GM12878 (cell line): ENCODE results near the gene UBAP1L. TPM values are rescaled to one million over a fixed set of nuclear protein-coding genes. Genes with fewer than 3 reads are reported as not detected.

ENCODE experiments used
- EZH2 ChIP-seq: IDR thresholded peaks from 2 replicates; pipeline ENCODE4 v1.6.1; 2012; ENCODE audit warnings: low read depth, mild to moderate bottlenecking, control low read depth, inconsistent platforms, low read length, borderline replicate concordance; ENCODE audit not compliant: control insufficient read depth
- NR2C2 ChIP-seq: IDR thresholded peaks from 2 replicates; pipeline ENCODE4 v1.6.1; 2011; ENCODE audit warnings: borderline replicate concordance, low read depth; ENCODE audit not compliant: control insufficient read depth, insufficient read length
- POLR2A ChIP-seq: IDR thresholded peaks from 2 replicates; pipeline ENCODE4 v1.6.1; 2011; ENCODE audit warnings: low read depth, mild to moderate bottlenecking, low read length
- ZBTB4 ChIP-seq: fragments of 450-650 bp; formaldehyde crosslinking; IDR thresholded peaks from 2 replicates; pipeline ENCODE4 v1.4.0; 2022; ENCODE audit warnings: mild to moderate bottlenecking, moderate library complexity
- polyA plus RNA-seq, 11 experiments: library from polyadenylated mRNA; depleted of rRNA in 4 of 11; unstranded in 6 of 11; stranded (reverse) in 5 of 11; fragments of >200 nt; fragmentation: Nextera tagmentation in 4 of 11; fragmentation: Illumina TruSeq in 1 of 11; extraction: Ambion mirVana in 4 of 11; extraction: Trizol in 1 of 11; gene quantifications; 1 replicate in 1 of 11; 2 replicates in 10 of 11; pipeline versions ENCODE4 v1.2.1 to v1.2.3, GENCODE V29; 2011 to 2016; ENCODE audit warnings: inconsistent platforms in 2 of 11, missing spikeins in 2 of 11, low read depth in 1 of 11
- total RNA-seq, 4 experiments: library from RNA; depleted of rRNA in 3 of 4; stranded (reverse); fragments of >200 nt in 3 of 4; fragmentation: Illumina TruSeq in 1 of 4; extraction: Trizol in 1 of 4; gene quantifications; 2 replicates each; pipeline versions ENCODE4 v1.2.1 to v1.2.3, GENCODE V29; 2013 to 2021
- TF ChIP-seq, protein P1 (sequence below): fragments of 450-650 bp; IDR thresholded peaks from 2 replicates; pipeline ENCODE4 v1.6.1; 2016; ENCODE audit warnings: mild to moderate bottlenecking
- TF ChIP-seq, protein P2 (sequence below): fragments of 450-650 bp; IDR thresholded peaks from 2 replicates; pipeline ENCODE4 v1.6.1; 2017; ENCODE audit warnings: mild to moderate bottlenecking, moderate library complexity

Gene UBAP1L
- total and polyA plus RNA-seq, 10 of the 15 experiments (the other 5 are each of a cell fraction or from before 2014, with no cell fraction given), result 0.03 to 2.6 (median 1.0) TPM

DNA sequence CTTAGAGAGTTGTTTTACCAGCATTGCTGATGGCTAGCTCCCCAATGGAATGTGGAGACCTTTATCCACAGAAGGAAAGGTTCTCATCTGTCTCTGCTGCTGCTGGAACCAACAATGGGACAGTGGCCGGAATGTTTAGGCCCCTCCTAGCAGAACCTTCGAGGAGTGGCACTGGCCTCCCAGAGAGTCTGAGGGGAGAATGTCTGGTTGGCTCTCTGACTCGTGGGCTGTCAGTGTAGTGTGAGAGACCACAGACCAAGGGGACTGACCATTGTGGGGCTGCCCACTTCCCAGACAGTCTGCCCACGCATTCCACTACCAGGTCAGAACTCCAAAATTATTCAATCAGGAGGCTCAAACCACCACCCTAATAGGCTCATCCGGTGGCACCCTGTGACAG is 52.3 kb downstream of the UBAP1L start (continued):
- TF ChIP-seq, protein P1, sequence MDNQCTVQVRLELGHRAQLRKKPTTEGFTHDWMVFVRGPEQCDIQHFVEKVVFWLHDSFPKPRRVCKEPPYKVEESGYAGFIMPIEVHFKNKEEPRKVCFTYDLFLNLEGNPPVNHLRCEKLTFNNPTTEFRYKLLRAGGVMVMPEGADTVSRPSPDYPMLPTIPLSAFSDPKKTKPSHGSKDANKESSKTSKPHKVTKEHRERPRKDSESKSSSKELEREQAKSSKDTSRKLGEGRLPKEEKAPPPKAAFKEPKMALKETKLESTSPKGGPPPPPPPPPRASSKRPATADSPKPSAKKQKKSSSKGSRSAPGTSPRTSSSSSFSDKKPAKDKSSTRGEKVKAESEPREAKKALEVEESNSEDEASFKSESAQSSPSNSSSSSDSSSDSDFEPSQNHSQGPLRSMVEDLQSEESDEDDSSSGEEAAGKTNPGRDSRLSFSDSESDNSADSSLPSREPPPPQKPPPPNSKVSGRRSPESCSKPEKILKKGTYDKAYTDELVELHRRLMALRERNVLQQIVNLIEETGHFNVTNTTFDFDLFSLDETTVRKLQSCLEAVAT, result no peak
- TF ChIP-seq EZH2, result no peak
- TF ChIP-seq, protein P2, sequence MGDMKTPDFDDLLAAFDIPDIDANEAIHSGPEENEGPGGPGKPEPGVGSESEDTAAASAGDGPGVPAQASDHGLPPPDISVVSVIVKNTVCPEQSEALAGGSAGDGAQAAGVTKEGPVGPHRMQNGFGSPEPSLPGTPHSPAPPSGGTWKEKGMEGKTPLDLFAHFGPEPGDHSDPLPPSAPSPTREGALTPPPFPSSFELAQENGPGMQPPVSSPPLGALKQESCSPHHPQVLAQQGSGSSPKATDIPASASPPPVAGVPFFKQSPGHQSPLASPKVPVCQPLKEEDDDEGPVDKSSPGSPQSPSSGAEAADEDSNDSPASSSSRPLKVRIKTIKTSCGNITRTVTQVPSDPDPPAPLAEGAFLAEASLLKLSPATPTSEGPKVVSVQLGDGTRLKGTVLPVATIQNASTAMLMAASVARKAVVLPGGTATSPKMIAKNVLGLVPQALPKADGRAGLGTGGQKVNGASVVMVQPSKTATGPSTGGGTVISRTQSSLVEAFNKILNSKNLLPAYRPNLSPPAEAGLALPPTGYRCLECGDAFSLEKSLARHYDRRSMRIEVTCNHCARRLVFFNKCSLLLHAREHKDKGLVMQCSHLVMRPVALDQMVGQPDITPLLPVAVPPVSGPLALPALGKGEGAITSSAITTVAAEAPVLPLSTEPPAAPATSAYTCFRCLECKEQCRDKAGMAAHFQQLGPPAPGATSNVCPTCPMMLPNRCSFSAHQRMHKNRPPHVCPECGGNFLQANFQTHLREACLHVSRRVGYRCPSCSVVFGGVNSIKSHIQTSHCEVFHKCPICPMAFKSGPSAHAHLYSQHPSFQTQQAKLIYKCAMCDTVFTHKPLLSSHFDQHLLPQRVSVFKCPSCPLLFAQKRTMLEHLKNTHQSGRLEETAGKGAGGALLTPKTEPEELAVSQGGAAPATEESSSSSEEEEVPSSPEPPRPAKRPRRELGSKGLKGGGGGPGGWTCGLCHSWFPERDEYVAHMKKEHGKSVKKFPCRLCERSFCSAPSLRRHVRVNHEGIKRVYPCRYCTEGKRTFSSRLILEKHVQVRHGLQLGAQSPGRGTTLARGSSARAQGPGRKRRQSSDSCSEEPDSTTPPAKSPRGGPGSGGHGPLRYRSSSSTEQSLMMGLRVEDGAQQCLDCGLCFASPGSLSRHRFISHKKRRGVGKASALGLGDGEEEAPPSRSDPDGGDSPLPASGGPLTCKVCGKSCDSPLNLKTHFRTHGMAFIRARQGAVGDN, result no peak
- TF ChIP-seq POLR2A, result no peak
- TF ChIP-seq ZBTB4 (CRISPR knock-in tag), result no peak
- TF ChIP-seq NR2C2, result no peak
